ENCODE results near the gene HMGB1.
"Not testable (repeated sequence)": the region's sequence is repeated elsewhere in the genome, so short reads cannot be mapped to it uniquely, and the experiment has no call there.

Gene HMGB1

DNA sequence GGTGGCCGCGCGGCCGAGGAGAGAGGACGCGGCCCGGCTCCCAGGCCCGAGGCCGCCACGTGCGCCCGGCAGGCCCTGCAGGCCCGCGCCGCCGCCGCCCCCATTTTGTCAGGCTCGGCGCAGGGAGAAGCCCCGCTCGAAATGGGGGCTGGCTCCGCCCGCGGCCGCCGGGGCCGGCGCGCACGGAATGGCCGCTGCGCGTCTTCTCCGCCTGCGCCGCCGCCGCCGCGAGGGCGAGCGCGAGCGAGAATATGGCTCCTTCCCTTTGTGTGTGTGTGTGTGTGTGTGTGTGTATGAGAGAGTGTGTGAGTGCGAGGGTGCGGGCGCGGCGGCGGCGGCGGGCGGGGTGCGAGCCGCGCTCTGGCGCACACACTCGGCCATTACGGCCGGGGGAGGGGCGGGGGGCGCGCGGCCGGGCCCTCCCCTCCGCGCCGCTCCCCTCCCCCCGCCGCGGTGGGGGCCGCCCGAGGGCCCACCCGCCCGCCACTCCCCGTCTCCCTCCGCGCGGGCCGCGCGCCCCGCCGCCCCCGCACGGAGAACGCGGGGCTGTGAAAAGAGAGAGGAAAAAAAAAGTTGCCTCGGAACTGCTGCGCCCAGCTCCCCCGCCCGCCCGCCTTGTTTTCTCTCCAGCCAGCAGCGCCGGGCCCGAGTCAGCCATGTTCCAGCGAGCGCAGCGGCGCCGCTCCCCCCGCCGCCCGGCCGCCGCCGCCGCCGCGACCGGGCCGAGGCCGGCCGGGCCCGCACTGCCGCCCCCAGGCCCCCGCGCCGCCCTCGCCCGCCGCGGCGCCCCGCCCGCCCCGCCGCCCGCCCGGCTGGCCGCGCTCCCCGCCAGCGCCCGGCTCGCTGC is 1.0 kb downstream of the HMGB1 start:
- peak; percentile 74 for DNase-seq

DNA sequence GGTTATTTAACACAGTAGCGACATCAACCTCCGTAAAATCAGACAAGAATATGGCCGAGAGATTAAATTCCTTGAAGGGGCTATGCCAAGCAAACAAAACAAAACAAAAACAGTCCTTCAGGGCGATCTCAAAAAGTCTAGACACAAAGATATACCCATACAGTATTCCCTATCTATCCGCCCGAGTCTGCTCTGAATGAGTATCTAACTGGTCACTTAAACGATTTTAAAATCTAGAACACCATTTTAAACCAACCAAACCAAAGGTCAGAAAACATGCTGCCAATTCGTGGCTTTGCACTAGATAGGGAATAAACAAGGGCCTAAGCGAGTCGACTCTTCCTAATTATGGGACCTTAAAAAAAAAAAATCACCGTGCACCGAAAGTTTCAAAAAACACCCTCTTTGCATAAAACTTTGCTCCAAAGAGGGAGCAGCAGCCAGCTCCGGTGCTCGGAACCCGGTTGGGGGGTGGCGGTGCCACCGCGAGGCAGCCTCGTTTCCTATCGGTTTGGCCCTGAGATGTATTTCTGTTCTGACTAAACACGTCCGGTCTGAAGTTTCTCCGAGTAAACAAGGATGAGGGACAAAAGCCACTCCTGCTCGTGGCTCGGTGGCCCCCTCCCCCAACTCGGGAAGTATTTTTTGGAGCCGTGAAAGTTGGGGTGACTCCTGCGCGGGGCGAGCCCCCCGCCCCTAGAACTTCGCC is 1.8 kb downstream of the HMGB1 start:
- peak; percentile 17 for DNase-seq

DNA sequence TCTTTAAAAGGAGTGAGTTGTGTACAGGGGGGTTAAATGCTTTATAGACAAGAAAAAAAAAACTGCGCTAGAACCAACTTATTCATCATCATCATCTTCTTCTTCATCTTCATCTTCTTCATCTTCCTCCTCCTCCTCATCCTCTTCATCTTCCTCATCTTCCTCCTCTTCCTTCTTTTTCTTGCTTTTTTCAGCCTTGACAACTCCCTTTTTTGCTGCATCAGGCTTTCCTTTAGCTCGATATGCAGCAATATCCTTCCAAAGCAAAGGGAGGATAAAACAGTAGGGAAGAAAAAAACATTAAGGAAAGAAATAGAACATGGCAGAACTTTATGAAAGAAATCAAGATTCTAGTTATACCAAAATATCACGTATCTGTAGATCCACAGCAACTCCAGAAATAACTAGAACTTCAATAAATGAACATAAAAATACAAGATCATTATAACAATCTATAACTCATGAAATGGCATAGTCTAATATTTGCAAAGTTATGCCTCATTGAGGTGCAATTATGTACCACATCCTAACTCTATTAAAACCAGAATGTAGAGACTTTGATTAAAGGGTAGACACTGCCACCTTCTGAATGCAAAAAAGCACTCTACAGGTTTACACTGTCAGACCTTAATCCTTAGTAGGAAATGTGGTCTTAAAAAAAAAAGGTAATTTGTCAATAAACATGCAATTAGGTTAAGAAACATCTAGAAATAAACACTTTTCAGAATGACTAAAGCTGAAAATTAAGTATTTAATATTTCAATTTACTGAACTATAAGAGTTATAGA is 4.3 kb downstream of the HMGB1 start:
- DNase-seq: peak; percentile 8

DNA sequence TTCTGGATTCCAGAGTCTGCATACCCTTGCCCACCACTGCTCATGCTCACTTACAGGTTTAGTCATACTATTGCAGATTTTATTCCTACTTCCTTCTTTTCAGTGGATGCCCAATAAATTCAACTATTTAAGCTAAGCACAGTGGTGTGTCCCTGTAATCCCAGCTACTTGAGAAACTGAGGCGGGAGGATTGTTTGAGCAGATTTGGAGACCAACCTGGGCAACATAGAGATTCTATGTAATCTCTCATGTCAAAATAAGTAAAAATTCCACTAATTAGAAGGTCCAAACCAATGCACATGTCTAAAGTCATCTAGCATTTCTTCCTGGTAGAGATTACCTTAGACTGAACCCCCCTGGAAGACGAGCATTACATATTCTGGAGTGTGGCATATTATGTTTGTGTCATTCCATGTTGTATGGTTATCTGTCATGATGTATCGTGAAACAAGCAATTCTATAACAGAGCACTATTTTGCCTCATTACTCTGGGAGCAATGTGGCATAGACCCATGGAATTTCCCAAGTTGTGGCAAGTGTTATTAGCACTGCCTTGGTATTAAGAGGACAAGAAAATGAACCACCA is 8.3 kb downstream of the HMGB1 start:
- no peak for DNase-seq

DNA sequence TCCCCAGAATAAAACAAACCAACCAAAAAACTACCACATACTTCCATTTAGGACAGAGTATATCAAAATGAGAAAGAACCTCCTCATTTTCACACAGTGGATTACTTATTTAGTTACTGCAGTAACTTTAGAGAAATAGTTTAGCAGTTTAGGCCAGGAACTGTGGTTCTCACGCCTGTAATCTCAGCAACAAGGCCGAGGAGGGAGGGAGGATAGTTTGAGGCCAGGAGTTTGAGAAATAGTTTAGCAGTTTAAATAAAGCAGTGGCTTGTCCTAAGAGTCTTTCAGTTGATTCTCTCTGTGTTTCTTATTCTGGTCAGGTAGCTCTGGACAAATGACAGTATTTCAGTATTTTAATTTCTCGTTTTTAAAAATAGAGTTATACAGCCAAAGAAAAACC is 9.4 kb downstream of the HMGB1 start:
- no peak for DNase-seq

DNA sequence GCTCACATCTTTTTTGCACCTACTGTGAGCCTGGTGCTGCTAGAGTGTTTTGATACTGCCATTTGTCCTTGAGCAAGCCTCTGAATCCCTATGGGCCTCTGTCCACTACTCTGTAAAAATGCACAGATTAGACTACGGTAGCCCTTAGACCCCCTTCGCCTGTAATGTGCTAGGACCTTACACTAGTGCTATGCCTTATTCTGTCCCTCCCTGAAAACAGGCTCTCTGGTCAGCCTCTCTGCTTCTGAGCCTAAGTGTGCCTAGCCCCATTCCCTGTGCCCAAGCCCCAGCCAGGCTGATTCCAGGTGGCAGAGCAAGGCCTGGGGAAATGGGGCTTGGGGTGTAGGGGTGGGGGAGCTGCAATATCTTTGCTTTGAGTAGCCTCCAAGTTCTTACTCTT is 10.7 kb downstream of the HMGB1 start:
- no peak for DNase-seq

DNA sequence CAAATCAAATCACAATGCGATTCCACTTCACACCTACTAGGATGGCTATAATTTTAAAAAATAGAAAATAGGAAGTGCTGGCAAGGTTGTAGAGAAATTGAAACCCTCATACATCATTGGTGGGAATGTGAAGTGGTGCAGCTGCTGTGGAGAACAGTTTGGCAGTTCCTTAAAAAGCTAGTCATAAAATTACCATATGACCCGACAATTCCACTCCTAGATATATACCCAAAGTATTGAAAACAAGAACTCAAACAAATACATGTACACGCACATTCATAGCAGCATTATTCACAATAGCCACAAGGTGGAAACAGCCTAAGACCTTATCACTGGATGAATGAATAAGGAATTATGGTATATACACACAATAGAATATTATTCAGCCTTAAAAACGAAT is 12.0 kb downstream of the HMGB1 start:
- DNase-seq: no peak

DNA sequence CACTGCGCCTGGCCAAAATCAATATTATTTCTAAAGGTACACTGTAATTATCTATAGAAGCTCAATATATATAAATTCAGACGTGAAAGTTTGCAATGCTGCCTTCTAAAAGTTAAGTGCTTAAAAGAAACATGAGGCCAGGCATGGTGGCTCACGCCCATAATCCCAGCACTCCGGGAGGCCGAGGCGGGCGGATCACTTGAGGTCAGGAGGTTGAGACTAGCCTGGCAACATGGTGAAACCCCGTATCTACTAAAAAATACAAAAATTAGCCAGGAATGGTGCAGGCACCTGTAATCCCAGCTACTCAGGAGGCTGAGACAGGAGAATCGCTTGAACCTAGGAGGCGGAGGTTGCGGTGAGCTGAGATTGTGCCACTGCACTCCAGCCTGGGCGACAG is 14.3 kb downstream of the HMGB1 start:
- DNase-seq: not testable (repeated sequence)

DNA sequence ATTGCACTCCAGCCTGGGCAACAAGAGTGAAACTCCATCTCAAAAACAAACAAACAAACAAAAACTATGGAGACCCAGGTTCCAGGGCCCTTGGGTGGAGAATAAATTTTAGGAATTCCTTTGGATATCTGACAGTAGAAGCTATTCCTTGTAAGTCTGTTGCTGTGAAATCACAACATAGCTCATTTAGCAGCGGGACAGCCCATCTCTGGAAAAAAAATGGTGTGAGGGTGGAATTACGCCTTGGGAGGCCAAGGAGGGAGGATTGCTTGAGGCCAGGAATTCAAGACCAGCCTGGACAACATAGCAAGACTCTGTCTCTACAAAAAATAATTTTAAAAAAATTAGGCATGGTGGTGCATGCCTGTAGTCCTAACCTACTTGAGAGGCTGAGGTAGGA is 15.7 kb downstream of the HMGB1 start:
- no peak for DNase-seq

DNA sequence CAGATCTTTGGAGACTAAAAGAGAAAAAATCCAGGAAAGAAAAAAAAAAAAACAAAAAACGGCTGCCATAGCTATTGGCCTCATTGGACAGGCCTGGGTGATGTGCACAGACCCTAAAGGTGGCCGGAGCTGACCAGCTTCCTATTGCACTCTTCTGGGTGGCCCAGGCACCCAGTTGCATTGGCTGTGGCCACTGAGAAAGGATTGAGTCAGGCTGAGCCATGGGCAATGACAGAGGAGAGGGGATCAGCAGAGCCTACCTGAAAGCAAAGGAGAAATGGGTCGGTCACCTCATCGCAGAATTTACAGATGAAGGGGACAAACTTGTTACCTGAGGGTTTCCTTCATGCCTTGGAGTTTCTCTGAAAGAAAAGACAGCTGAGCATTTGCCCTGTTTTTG is 17.3 kb downstream of the HMGB1 start:
- DNase-seq: no peak

DNA sequence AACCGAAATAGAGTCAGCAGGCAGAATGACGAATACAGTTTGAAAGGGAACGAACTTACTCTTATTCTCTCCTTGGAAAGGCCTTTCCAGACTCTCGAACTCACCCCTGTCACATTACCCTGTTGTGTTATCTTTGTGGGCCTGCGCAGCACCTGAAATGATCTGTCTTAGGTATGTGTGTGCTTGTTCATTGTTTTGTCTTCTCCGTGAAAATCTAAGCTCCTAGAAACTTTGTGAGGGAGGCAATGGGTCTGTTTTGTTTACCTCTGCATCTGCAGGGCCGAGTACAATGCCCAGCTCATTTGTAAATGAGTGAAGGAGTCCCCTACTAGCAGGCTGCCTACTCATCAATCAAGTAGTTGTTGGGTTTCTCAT is 19.6 kb downstream of the HMGB1 start:
- peak; percentile 49 for DNase-seq

DNA sequence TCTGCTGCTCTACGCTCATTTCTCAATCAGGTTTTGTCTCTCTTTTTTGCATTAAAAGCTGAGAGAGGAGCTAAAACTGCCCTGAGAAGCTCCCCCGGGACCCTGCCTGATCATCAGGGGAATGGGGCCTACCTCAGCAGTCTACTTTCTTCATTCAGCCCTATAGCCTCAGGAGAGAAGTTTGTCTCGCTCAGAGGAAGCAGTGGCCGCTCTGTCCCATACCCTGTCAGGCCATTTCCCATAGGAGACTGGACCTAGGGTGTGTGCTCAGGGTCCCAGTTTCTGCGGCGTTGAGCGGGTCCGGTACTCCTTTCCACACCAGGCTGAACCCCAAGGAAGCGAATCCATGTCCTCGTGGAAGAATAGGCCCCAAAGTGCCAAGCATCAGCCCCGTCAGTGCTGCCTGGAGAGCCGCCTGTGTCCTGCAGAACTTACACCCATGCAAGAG is 21.8 kb downstream of the HMGB1 start:
- DNase-seq: no peak

DNA sequence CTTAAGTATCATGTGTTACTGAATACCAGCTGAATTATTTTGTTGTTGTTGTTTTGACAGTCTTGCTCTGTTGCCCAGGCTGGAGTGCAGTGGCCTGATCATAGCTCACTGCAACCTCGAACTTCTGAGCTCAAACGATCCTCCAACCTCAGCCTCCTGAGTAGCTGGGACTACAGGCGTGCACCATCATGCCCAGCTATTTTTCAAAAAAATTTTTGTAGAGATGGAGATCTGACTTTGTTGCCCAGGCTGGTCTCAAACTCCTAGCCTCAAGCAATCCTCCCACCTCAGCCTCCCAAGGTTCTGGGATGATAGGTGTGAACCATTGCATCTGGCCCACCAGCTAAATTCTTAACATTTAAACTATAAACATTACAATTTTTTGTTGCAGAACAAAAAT is 22.2 kb downstream of the HMGB1 start:
- not testable (repeated sequence) for DNase-seq

DNA sequence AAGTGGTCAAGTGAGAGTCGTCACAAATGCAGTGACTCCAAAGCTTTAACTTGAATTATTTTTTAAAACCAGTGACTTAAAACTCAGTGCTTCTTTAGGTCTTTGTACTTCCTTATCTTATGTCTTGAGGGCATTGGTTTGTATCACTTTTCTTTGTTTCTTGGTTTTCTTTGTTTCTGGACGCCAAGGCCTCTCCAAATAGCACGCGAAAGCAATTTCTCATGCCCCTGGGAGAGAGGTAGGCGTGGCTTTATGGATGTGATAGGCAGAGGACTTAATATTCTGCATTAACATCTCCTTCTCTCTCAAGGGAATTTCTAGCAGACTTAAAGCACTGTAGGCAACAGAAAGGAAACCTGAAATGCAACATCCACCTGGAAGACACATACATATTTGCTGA is 22.8 kb downstream of the HMGB1 start:
- no peak for DNase-seq

DNA sequence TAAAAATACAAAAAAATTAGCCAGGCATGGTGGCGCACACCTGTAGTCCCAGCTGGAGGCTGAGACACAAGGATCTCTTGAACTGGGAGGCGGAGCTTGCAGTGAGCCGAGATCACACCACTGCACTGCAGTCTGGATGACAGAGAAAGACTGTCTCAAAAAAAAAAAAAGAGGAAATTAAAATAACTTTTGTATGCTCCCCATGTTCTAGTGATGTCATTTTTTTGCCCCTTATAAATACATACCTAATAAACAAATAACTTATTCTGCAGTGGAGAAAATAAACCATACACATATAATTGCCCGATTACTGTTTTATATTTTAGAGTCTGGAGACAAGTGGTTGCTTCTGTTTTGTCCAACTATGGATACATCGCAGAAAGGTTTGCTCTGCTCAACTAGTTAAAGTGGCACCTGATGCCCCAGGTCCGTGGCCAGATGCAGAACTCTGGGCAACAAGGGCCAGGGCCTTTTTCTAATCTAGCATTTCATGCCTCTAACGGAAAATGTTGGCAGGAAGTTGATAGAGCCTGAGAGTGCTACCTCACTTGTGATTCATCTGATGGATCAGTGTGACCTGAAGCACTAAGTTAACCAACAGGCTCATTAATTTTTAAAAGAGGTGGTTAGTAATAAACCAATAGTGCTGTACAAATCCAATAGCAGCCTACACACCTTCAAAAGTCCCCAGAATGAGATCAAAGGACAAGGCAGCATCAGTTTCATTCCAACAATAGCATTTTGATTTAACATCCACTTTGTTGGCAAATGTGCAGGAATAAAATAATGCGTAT is 24.6 kb downstream of the HMGB1 start:
- DNase-seq: no peak

DNA sequence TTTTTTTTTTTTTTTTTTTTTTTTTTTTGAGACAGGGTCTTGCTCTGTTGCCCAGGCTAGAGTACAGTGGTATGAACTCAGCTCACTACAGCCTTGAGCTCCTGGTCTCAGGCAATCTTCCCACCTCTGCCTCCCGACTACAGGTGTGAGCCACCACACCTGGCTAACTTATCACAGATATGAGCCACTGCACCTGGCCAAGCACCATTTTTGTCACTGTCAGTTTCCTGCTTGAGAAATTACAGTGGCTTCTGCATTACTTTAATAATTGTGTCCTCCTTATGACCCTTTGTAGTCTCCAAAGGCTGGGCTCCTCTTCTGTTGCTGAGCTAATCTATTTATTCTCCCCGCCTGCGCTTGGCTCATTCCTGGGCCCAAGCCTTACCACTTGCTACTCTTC is 27.4 kb downstream of the HMGB1 start:
- DNase-seq: no peak

DNA sequence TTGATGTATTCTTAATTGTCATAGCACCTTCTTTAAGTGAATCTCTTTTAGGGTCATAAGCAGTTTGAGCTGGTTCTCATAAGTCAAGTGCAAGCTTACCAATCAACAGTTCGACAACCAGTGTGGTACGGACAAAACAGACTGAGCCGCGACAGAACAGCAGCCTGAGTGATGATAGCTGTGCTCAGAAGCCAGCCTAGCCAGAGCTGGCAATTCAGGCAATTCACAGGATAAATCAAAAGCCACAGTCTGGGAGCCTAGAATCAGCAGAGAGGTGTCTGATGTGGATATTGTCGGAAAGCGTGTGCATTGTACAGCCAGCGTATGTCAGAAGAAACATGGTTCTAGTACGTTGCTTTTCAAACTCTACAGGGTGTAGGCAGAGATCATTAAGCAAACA is 28.6 kb downstream of the HMGB1 start:
- DNase-seq: no peak

DNA sequence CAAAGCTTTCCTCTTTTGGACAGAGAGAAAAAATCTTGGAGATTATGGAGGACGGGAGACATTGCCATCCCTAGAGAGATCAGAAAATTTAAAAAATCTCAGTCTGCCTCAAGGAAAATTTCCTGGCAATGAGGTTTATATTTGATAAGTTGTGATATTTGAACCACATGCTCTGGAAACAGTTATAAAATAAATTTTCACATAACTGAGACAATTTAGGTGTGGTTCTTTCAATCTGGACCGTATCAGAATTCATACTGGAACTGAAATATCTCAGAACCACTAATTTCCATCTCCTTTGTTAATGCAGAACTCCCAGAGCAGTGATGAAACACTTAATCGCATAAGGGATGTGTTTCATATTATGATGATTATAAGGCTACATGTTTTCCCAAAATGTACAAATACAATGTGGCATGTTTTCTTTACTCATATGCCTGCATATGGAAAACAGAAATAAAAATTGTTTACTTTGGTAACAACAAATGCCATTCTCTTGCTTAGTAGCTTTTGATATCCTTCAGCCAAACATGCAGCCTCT is 29.8 kb downstream of the HMGB1 start:
- no peak for DNase-seq

DNA sequence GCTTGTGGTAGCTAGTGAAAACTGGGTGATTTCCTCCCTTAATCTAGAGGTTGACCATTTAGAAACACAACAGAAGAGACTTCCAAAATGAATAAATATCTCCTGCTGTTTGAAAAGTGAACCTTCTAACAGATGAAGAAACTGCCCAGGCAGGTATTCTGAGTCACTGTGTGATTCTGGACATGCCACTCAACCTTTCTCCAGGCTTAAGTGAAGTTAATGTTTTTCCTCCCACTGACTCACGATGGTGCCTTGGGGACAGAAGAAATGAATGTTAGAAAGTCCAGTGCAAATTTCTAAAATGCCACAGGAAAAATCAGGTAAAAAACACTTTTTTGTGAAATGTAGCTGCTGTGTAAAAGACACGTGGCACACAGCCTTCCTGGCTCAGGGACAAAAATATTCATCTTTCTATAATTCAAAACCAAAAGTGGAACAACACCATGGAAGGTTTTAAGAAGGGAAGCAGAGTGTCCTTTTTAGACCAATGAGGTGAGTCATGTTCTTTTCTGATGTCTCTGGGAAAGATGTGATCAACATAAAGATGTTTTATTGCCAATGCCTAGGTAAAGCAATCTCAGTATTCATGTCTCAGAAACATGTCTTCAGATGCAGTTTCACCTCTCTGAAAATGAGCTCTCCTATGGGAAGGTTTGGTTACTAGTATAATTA is 34.3 kb downstream of the HMGB1 start:
- DNase-seq: no peak

DNA sequence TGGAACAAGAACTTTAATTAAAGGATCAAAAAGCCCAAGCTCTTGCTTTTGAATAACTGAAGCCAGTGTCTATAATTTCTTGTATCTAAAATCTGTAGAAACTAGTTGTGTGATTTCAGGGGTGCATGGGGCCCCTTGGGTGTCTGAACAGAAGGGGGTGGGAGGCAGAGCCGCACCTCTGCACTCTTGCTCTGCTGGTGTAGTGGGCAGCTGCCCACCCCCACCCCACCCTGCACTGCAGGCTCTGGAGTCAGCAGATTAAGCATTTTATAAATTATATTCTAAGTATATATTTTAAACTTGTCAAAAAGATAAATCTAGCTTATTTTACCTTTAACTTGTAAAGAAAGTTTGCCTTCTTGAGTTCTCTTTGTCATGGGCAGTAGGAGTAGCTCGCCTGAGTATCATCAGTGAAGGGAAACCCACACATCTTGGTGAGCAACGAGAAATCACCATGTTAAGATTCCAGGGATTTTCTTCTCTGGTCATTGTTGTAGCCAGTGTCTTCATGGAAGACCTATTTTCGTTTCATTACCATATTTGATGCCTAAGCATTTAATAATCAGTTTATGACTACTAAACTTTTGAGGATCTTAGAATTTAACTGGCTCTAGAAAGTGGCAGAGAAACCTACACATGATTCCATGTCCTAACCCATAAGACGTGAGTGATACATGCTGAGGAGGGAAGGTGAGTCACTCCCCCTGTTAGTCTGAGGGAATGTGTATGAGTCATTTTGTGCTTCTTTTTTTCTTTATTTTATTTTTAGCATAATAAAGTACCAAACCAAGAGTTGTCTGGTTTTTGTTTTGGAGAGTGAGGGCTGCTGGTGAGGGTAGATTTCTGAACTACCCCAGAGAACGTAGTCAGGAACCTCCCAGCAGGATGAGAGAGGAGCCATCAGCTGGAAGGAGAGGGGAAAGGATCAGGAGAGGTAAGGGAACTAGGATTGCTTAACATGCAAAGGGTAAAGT is 35.7 kb downstream of the HMGB1 start:
- no peak for DNase-seq
